Memory B cell (primary cell): Measurements from ENCODE around the gene KCTD7.
A peak's percentile ranks its signal among the peaks of the same experiment; 100 is the strongest.
"Not testable (repeated sequence)": the region's sequence is repeated elsewhere in the genome, so short reads cannot be mapped to it uniquely, and the experiment has no call there.

Experiments
- ATAC-seq: fragments of 150-1000 bp; cut with Tn5 transposase; 2 replicates; pipeline ENCODE4 v1.10.0; 2021; ENCODE audit warnings: low read depth, mild to moderate bottlenecking, moderate library complexity
- DNase-seq, 2 donors: peaks; one replicate each; pipeline ENCODE4 v3.0.0; 2022; ENCODE audit warnings: low spot score in 2 of 2
- H3K27ac Mint-ChIP-seq: one replicate; pipeline ENCODE4 v1.8.0; 2022; ENCODE audit warnings: mild to moderate bottlenecking, moderate library complexity, mixed read lengths
- H3K27me3 Mint-ChIP-seq: one replicate; pipeline ENCODE4 v1.8.0; 2022; ENCODE audit warnings: mixed read lengths
- H3K36me3 Mint-ChIP-seq: one replicate; pipeline ENCODE4 v1.8.0; 2022; ENCODE audit warnings: mild to moderate bottlenecking, mixed read lengths
- H3K4me1 Mint-ChIP-seq: one replicate; pipeline ENCODE4 v1.8.0; 2022; ENCODE audit warnings: mixed read lengths
- H3K4me3 Mint-ChIP-seq: one replicate; pipeline ENCODE4 v1.8.0; 2022; ENCODE audit warnings: mild to moderate bottlenecking, moderate library complexity, mixed read lengths
- H3K9me3 Mint-ChIP-seq: one replicate; pipeline ENCODE4 v1.8.0; 2022; ENCODE audit warnings: mixed read lengths

The KCTD7 gene

GRCh38 chr7:66628361-66629221 lies at the start of gene KCTD7:
Gene KCTD7 (plus strand): TSS chr7:66628881. CDS start chr7:66629065, 184 bp downstream.
- no peaks in the 10 kb centered on the region for H3K27me3 Mint-ChIP-seq
- H3K36me3 Mint-ChIP-seq, result peaks cover 5% of the 10 kb centered on the region
- DNase-seq, result peak; percentile 89 to 96
- peak within 1 kb of the TSS; percentile 86 for H3K27ac Mint-ChIP-seq
- no peaks in the 10 kb centered on the region for H3K9me3 Mint-ChIP-seq
- peak within 1 kb of the TSS; percentile 84 for H3K4me3 Mint-ChIP-seq
- ATAC-seq, result peak; percentile 84
- H3K4me1 Mint-ChIP-seq, result peaks cover 38% of the 10 kb centered on the region

- H3K9me3 Mint-ChIP-seq, DNase-seq, H3K27me3 Mint-ChIP-seq, ATAC-seq, H3K4me3 Mint-ChIP-seq, H3K27ac Mint-ChIP-seq: not testable (repeated sequence)
- Mint-ChIP-seq H3K4me1 (peaks cover 36% of the 10 kb centered on the region), H3K36me3 (peaks cover 12% of the 10 kb centered on the region)
Measured at GRCh38 chr7:66580380-66580779, 48.3 kb upstream of the KCTD7 start.

GRCh38 chr7:66582816-66583489 lies 45.7 kb upstream of the KCTD7 start:
- DNase-seq, H3K9me3 Mint-ChIP-seq, H3K27ac Mint-ChIP-seq, ATAC-seq, H3K4me3 Mint-ChIP-seq, H3K27me3 Mint-ChIP-seq: not testable (repeated sequence)
- peaks cover 12% of the 10 kb centered on the region for H3K36me3 Mint-ChIP-seq
- peaks cover 26% of the 10 kb centered on the region for H3K4me1 Mint-ChIP-seq

- H3K4me3 Mint-ChIP-seq, result no peak overlapping the region
- peaks cover 12% of the 10 kb centered on the region for H3K36me3 Mint-ChIP-seq
- no peaks in the 10 kb centered on the region for H3K9me3 Mint-ChIP-seq
- DNase-seq (no peak), ATAC-seq (no peak)
- H3K27ac Mint-ChIP-seq, result no peak overlapping the region
- H3K4me1 Mint-ChIP-seq, result peaks cover 21% of the 10 kb centered on the region
- no peaks in the 10 kb centered on the region for H3K27me3 Mint-ChIP-seq
Measured at GRCh38 chr7:66583490-66584110, 45.1 kb upstream of the KCTD7 start.

- DNase-seq (no peak), ATAC-seq (no peak)
- H3K27ac Mint-ChIP-seq, result peak overlapping the region; percentile 17
- H3K4me3 Mint-ChIP-seq, result no peak overlapping the region
- H3K9me3 Mint-ChIP-seq, result no peaks in the 10 kb centered on the region
- peaks cover 35% of the 10 kb centered on the region for H3K4me1 Mint-ChIP-seq
- peaks cover 12% of the 10 kb centered on the region for H3K36me3 Mint-ChIP-seq
- H3K27me3 Mint-ChIP-seq, result no peaks in the 10 kb centered on the region
Measured at GRCh38 chr7:66586181-66586580, 42.5 kb upstream of the KCTD7 start.

- not testable (repeated sequence) for DNase-seq, H3K36me3 Mint-ChIP-seq, H3K27me3 Mint-ChIP-seq, H3K9me3 Mint-ChIP-seq, ATAC-seq, H3K4me3 Mint-ChIP-seq, H3K27ac Mint-ChIP-seq
- H3K4me1 Mint-ChIP-seq, result peaks cover 45% of the 10 kb centered on the region
Measured at GRCh38 chr7:66588226-66588625, 40.5 kb upstream of the KCTD7 start.

- H3K36me3 Mint-ChIP-seq, H3K27me3 Mint-ChIP-seq, DNase-seq, H3K9me3 Mint-ChIP-seq, ATAC-seq: not testable (repeated sequence)
- H3K4me3 Mint-ChIP-seq, result peak overlapping the region; percentile 3
- peaks cover 43% of the 10 kb centered on the region for H3K4me1 Mint-ChIP-seq
- H3K27ac Mint-ChIP-seq, result peak overlapping the region; percentile 62
Measured at GRCh38 chr7:66588856-66589570, 39.7 kb upstream of the KCTD7 start.

GRCh38 chr7:66590302-66591057 lies 38.2 kb upstream of the KCTD7 start:
- H3K27me3 Mint-ChIP-seq, H3K36me3 Mint-ChIP-seq, H3K9me3 Mint-ChIP-seq, DNase-seq, ATAC-seq: not testable (repeated sequence)
- peaks cover 43% of the 10 kb centered on the region for H3K4me1 Mint-ChIP-seq
- peak overlapping the region; percentile 60 for H3K4me3 Mint-ChIP-seq
- peak overlapping the region; percentile 96 for H3K27ac Mint-ChIP-seq

- Mint-ChIP-seq H3K4me1 (peaks cover 41% of the 10 kb centered on the region), H3K27ac (peak overlapping the region; percentile 96)
Measured at GRCh38 chr7:66591058-66591798, 37.5 kb upstream of the KCTD7 start.

GRCh38 chr7:66591799-66592596 lies 36.7 kb upstream of the KCTD7 start:
- no peaks in the 10 kb centered on the region for H3K36me3 Mint-ChIP-seq
- H3K4me1 Mint-ChIP-seq, result peaks cover 38% of the 10 kb centered on the region
- ATAC-seq (peak; percentile 98), DNase-seq (peak; percentile 76 to 81)
- H3K9me3 Mint-ChIP-seq, result no peaks in the 10 kb centered on the region
- peak overlapping the region; percentile 96 for H3K27ac Mint-ChIP-seq
- H3K27me3 Mint-ChIP-seq, result no peaks in the 10 kb centered on the region
- H3K4me3 Mint-ChIP-seq, result peak overlapping the region; percentile 97

More at GRCh38 chr7:66591058-66591798, 37.5 kb upstream of the KCTD7 start:
- H3K4me3 Mint-ChIP-seq, result peak overlapping the region; percentile 97
- H3K36me3 Mint-ChIP-seq, DNase-seq, H3K27me3 Mint-ChIP-seq, H3K9me3 Mint-ChIP-seq, ATAC-seq: not testable (repeated sequence)

- H3K27me3 Mint-ChIP-seq, H3K36me3 Mint-ChIP-seq, H3K9me3 Mint-ChIP-seq, DNase-seq, ATAC-seq: not testable (repeated sequence)
- peaks cover 38% of the 10 kb centered on the region for H3K4me1 Mint-ChIP-seq
- peak overlapping the region; percentile 97 for H3K4me3 Mint-ChIP-seq
- H3K27ac Mint-ChIP-seq, result peak overlapping the region; percentile 96
Measured at GRCh38 chr7:66592597-66593146, 36.0 kb upstream of the KCTD7 start.

- not testable (repeated sequence) for H3K27ac Mint-ChIP-seq, H3K27me3 Mint-ChIP-seq, H3K4me3 Mint-ChIP-seq, H3K36me3 Mint-ChIP-seq, ATAC-seq, DNase-seq, H3K9me3 Mint-ChIP-seq
- peaks cover 32% of the 10 kb centered on the region for H3K4me1 Mint-ChIP-seq
Measured at GRCh38 chr7:66594082-66594481, 34.6 kb upstream of the KCTD7 start.
